DOHH2 (cell line): ENCODE data around the gene UBE2V1.

Source experiments
- H3F3A ChIP-seq: fragments of 200-600 bp; sonication (generic), shearing (Covaris generic); 2 replicates; pipeline ENCODE4 v1.6.0; 2016; ENCODE audit warnings: antibody characterized with exemption, mild to moderate bottlenecking; ENCODE audit not compliant: control insufficient read depth, insufficient read depth
- H3K27ac ChIP-seq: fragments of 200-600 bp; sonication (generic); 2 replicates; pipeline ENCODE4 v1.5.1; 2014; ENCODE audit warnings: low read depth, mild to moderate bottlenecking, low read length, moderate library complexity
- H3K27me3 ChIP-seq: fragments of 200-600 bp; sonication (generic); 2 replicates; pipeline ENCODE4 v1.6.1; 2014; ENCODE audit warnings: mild to moderate bottlenecking, low read length, mixed read lengths; ENCODE audit not compliant: control insufficient read depth
- H3K36me3 ChIP-seq: fragments of 200-600 bp; sonication (generic); 2 replicates; pipeline ENCODE4 v1.6.1; 2014; ENCODE audit warnings: mild to moderate bottlenecking, low read length, moderate library complexity, mixed read lengths; ENCODE audit not compliant: control insufficient read depth
- H3K4me1 ChIP-seq: fragments of 200-600 bp; sonication (generic); 2 replicates; pipeline ENCODE4 v1.6.1; 2014; ENCODE audit warnings: mild to moderate bottlenecking, low read length, mixed read lengths; ENCODE audit not compliant: control insufficient read depth
- H3K4me2 ChIP-seq: fragments of 200-600 bp; sonication (generic); 2 replicates; pipeline ENCODE4 v1.6.0; 2014; ENCODE audit warnings: mild to moderate bottlenecking, low read length, moderate library complexity
- H3K4me3 ChIP-seq: fragments of 200-600 bp; sonication (generic); 2 replicates; pipeline ENCODE4 v1.5.1; 2014; ENCODE audit warnings: mild to moderate bottlenecking, low read length, mixed read lengths
- H3K79me2 ChIP-seq: fragments of 200-600 bp; sonication (generic); 2 replicates; pipeline ENCODE4 v1.6.1; 2014; ENCODE audit warnings: mild to moderate bottlenecking, low read length, mixed read lengths; ENCODE audit not compliant: control insufficient read depth
- H3K9me2 ChIP-seq: fragments of 200-600 bp; sonication (generic); replicated peaks from 2 replicates; pipeline ENCODE4 v1.6.1; 2014; ENCODE audit warnings: mild to moderate bottlenecking, low read length, mixed read lengths; ENCODE audit not compliant: control insufficient read depth
- H3K9me3 ChIP-seq: fragments of 200-600 bp; sonication (generic); 2 replicates; pipeline ENCODE4 v1.6.1; 2014; ENCODE audit warnings: antibody characterized with exemption, low read length, mixed read lengths; ENCODE audit not compliant: control insufficient read depth, insufficient read depth
- H4K20me1 ChIP-seq: fragments of 200-600 bp; sonication (generic); 2 replicates; pipeline ENCODE4 v1.6.0; 2014; ENCODE audit warnings: low read depth, mild to moderate bottlenecking, antibody characterized with exemption, low read length, moderate library complexity; ENCODE audit not compliant: control insufficient read depth, insufficient read depth
- EZH2phosphoT487 ChIP-seq: fragments of 200-600 bp; sonication (generic); IDR thresholded peaks from 2 replicates; pipeline ENCODE4 v1.6.1; 2017; ENCODE audit warnings: borderline replicate concordance, mild to moderate bottlenecking, antibody characterized with exemption, low read length, moderate library complexity, mixed read lengths
- TF ChIP-seq, protein P1 (sequence below): fragments of 200-600 bp; sonication (generic); IDR thresholded peaks from one replicate; pipeline ENCODE4 v1.5.1; 2014; ENCODE audit warnings: antibody characterized with exemption, mild to moderate bottlenecking, low read depth, low read length; ENCODE audit not compliant: poor library complexity, severe bottlenecking

Gene UBE2V1

DNA sequence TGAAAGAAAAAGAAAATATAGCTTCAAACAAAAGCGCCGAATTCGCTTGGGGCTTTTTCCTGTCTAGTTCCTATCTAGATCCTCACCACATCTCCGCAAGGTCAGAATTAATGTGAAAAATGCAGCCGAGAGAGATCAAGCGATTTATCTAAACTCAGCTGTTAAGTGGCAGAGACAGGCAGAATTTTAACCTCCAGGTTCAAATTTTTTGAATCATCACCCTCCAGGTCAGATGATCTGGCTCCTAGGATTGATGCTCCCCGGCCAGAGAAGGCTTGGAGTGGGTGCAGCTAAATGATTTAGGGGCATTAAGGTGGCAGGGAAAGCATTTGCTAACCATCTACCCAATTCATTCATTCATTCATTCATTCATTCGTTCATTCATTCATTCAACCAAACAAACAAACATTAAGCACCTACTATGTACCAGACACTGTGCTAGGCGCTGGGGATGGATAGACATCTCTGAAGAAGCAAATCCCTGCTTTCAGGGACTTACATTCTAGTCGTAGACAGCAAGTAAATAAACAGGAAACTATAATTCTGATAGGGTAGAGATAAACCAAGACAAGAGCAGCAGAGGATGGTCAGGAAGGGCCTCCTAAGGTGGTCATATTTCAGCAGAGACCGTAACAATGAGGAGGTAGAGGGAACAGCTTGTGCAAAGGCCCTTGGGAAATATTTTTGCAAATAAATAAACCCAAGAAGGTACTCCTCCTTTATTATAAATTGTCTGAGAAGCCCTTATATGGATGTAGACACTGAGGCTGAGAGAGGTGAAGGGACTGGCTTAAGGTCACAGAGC is 672 bp upstream of the UBE2V1 start:
- peak overlapping the region; percentile 81 for H3K4me3 ChIP-seq
- H3F3A ChIP-seq: peaks cover 28% of the 10 kb centered on the region
- no peaks in the 10 kb centered on the region for H3K27me3 ChIP-seq
- H3K27ac ChIP-seq: peak overlapping the region; percentile 86
- H3K9me2 ChIP-seq: no peaks in the 10 kb centered on the region
- peaks cover 24% of the 10 kb centered on the region for H4K20me1 ChIP-seq
- TF ChIP-seq EZH2phosphoT487: no peak
- TF ChIP-seq, protein P1, sequence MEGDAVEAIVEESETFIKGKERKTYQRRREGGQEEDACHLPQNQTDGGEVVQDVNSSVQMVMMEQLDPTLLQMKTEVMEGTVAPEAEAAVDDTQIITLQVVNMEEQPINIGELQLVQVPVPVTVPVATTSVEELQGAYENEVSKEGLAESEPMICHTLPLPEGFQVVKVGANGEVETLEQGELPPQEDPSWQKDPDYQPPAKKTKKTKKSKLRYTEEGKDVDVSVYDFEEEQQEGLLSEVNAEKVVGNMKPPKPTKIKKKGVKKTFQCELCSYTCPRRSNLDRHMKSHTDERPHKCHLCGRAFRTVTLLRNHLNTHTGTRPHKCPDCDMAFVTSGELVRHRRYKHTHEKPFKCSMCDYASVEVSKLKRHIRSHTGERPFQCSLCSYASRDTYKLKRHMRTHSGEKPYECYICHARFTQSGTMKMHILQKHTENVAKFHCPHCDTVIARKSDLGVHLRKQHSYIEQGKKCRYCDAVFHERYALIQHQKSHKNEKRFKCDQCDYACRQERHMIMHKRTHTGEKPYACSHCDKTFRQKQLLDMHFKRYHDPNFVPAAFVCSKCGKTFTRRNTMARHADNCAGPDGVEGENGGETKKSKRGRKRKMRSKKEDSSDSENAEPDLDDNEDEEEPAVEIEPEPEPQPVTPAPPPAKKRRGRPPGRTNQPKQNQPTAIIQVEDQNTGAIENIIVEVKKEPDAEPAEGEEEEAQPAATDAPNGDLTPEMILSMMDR: no peak
- H3K9me3 ChIP-seq: no peaks in the 10 kb centered on the region
- peak overlapping the region; percentile 97 for H3K4me2 ChIP-seq
- peaks cover 69% of the 10 kb centered on the region for H3K79me2 ChIP-seq
- H3K36me3 ChIP-seq: peaks cover 28% of the 10 kb centered on the region
- peaks cover 64% of the 10 kb centered on the region for H3K4me1 ChIP-seq

DNA sequence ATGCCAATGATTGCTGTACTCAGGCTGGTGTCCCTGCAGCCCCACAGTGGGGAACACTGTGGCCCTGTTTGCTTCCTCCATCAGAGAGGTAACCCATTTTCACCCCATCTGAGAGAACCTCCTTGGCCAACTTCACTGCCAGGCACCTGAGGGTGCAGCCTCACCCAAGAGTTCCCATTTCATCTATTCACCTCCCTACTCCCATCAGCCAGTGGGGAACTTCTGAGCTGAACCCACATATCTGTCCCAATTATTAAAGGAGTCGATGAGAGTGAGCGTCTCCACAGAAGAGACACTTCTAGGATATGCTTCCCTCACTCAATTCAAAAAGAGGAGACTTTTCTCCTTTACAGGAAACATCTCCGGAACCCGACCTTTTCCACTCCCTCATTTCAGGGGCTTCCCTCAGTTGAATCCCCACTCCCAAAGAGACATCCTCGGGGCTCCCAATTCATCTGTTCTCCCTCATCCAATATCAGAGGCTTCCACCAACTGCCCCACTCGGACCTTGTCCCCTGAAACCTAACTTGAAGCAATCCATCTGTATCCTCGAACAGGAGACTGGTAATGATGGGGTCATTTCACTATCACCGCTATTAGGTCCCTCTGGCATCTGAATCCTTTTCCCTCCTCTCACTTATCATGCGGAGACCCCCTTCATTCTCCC is 988 bp downstream of the UBE2V1 start:
- H3K27ac ChIP-seq: peak overlapping the region; percentile 86
- H3K27me3 ChIP-seq: no peaks in the 10 kb centered on the region
- TF ChIP-seq EZH2phosphoT487: no peak
- TF ChIP-seq, protein P1: no peak
- H3K36me3 ChIP-seq: peaks cover 39% of the 10 kb centered on the region
- peaks cover 25% of the 10 kb centered on the region; the same call in 1 of the 2 replicates for H3F3A ChIP-seq
- H3K4me2 ChIP-seq: peak overlapping the region; percentile 97
- H3K79me2 ChIP-seq: peaks cover 86% of the 10 kb centered on the region
- peaks cover 58% of the 10 kb centered on the region for H3K4me1 ChIP-seq
- H3K9me2 ChIP-seq: no peaks in the 10 kb centered on the region
- no peaks in the 10 kb centered on the region for H3K9me3 ChIP-seq
- peak overlapping the region; percentile 81 for H3K4me3 ChIP-seq
- H4K20me1 ChIP-seq: peaks cover 27% of the 10 kb centered on the region

DNA sequence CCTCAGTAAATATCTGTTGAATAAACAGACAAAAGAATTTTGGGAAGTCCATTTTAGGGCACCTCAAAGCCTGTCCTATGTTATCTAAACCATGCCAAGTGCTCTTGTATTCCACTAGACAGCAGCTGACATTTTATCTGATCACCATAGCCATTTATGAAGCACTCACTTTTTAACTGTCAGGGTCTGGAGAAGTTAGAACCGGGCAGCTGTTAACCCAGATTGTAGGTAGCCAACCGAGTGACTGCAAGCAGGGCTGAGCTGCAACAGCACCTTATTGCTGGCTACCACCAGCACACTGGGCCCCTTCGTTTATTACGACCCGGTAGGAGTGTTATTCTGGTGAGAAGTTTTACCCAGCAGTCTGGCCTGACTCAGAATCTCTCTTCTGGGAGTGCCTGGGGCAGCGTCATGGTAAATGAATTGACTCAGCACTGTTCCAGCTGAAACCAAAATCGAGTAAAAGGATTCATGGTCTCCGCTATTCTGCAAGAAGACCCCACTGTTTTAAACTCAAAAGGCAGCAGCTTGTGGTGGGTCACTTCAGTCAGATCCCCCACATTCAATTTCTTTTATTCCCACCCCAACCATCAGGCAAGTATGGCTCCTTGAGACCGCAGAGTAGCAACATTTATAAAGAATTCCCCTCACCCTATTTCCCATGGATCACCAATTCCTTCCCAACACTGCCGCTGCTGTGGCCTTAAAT is 1.7 kb downstream of the UBE2V1 start:
- H3K9me3 ChIP-seq: no peaks in the 10 kb centered on the region
- TF ChIP-seq, protein P1: no peak
- no peak for TF ChIP-seq EZH2phosphoT487
- H3K79me2 ChIP-seq: peaks cover 93% of the 10 kb centered on the region
- H3F3A ChIP-seq: peaks cover 23% of the 10 kb centered on the region; the same call in 1 of the 2 replicates
- H3K36me3 ChIP-seq: peaks cover 39% of the 10 kb centered on the region
- no peaks in the 10 kb centered on the region for H3K9me2 ChIP-seq
- H3K27ac ChIP-seq: no peak overlapping the region
- H4K20me1 ChIP-seq: peaks cover 27% of the 10 kb centered on the region
- H3K27me3 ChIP-seq: no peaks in the 10 kb centered on the region
- H3K4me1 ChIP-seq: peaks cover 51% of the 10 kb centered on the region
- peak overlapping the region; percentile 97 for H3K4me2 ChIP-seq
- H3K4me3 ChIP-seq: peak overlapping the region; percentile 81
